Measurements from ENCODE around the gene LRCH1.

Gene LRCH1

GRCh38 chr13:46641274-46642081 is 88.5 kb downstream of the LRCH1 start:
- DNase-seq, result no peak

DNA sequence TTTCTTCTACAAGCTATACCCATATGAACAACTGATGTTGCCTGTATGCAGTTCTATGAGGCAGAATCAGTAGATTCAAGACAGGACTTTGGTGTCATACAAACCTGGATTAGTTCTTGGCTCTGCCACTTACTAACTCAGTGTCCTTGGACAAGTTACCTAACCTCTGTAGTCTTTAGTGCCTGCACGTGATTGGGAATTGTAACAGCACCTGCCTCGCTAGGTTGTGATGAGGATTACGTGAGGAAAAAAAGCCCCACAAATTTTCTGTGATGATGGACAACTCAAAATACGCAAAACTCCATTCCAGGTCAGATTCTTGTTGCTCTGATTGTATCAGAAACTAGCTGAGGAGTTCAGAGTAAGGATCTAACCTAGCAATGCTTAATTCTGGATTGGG is 89.3 kb downstream of the LRCH1 start:
- DNase-seq, result no peak

DNA sequence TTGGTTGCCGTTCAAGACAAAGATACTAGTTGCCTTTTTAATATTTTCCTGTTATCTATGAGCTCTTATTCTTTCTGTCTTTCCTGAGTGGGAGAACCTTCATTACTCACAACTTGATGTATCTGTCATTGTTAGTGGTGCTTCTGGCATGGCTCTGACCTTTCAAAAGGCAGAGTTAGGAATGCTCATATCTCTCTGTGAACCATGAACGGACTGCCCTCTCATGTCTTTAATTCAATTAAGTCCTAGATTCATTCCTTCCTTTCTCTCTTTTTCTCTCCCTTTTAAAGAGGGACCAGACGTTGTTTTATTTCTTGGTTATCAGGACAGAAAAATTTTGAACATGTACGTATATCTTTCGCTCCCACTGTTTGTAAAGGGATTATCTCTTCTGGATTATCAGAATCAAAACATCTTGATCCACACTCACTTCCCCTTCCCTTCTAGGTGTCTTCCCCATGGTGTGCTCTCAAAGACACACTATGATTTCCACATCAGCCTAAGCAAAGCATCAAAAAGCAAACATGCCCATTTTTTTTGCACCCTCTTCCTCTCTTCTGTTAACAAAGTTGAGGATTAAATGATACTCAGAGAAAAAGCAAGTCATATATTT is 90.3 kb downstream of the LRCH1 start:
- no peak for DNase-seq

GRCh38 chr13:46644816-46645215 is 91.8 kb downstream of the LRCH1 start:
- DNase-seq, result no peak

DNA sequence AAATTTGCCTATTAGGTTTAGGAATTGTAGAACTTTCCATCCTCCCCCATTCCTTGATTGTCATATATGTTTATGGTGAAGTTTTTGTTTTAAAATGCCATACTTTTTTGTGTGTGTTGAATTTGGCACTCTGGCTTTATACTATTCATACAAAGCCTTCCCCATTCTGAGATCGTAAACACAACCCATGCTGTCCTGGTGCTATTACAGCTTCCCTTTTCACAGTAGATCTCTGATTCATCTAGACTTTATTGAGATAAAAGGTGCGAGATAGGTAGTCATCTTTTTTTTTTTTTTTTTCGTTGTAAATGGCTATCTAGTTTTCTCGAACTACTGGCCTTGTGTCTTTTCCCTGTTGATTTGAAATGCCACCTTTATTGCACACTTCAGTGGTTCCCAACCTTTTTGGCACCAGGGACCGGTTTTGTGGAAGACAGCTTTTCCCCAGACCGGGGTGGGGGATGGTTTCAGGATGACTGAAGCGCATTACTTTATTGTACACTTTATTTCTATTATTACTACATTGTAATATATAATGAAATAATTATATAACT is 94.6 kb downstream of the LRCH1 start:
- no peak for DNase-seq

GRCh38 chr13:46648166-46648607 is 95.2 kb downstream of the LRCH1 start:
- DNase-seq, result no peak

GRCh38 chr13:46649816-46650215 is 96.8 kb downstream of the LRCH1 start:
- DNase-seq, result no peak

DNA sequence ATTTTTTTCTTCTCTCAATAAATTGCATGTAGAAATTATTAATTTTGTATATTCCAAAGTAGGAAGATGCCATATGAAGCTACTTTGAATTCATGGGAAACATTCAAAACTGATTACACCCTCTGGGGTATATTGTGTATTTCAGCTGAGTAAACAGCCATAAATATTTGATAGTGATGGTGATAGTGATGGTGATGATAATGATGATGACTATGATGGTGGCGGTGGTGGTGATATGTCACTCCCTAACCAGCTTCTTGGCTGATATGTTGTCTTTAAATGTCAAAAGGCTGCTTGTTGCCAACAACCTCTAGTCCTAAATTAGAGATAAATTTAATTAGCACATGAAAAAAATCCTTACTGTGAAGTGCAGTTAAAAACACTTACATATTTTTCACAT is 102.0 kb downstream of the LRCH1 start:
- DNase-seq, result no peak

DNA sequence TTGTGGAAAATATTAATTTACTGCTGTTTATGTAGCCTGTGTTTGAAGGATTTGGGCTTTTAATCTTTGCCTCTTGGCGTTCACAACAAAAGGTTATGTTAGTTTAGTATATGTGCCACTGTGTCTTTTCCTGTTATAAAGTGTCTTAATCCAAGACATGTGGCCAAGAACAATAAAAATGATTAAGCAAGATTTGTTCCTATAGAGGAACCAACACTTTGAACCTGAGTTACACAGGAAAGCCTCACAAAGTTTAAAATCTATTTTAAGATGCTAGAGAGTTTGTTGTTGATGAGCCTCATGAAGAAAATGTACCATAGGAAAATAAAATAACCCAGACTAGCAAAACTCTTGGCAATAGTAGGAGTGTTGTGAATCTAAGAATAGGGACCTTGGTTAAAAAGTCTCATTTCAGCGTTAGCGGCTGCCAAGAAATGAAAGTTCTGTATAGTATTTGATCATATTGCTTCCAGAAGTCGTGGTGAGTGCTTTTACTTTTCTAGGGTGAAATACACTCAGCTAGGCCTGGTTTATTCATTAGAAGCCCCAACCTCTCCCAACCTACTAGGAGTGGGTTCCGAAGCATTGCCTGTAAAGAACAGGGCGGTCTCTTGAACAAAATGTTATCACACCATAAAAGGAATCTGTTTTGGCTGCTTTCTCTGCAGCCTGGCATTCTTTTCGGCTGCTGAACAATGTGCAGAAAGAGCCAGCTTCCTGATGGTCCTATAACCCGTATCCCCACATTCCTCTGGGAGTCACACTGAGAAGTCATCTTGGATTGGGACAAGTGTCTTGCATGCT is 102.6 kb downstream of the LRCH1 start:
- no peak for DNase-seq

GRCh38 chr13:46656786-46657185 is 103.8 kb downstream of the LRCH1 start:
- DNase-seq, result no peak

DNA sequence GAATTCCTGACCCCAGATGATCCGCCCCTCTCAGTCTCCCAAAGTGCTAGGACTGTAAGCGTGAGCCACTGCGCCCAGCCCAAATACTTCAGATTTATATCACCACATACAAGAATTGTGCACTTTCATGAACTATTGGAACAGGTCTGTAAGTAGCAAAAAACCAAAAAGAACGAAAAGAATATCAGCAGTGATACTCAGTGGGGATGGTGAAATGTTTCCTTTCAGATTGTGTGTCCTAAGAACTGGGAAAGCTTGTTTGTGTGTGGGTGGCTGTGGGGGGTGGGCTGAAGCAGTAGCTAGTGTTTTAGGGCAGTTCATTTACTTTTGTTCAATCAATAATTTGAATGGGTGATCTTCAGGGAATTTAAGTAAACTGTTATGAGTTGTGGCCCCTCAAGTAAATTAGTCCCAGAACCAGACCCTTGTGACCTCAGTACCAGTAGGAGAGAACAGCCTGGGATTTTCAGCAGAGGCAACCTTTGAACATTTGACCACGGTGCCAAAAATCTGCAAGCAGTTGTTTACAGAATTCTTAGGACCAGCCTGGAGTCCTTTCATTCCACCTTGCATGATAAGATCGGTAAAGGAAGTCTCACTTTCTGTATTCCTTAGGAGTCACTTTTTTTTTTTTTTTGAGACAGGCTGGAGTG is 106.6 kb downstream of the LRCH1 start:
- no peak for DNase-seq

GRCh38 chr13:46660416-46660815 is 107.4 kb downstream of the LRCH1 start:
- DNase-seq, result no peak

DNA sequence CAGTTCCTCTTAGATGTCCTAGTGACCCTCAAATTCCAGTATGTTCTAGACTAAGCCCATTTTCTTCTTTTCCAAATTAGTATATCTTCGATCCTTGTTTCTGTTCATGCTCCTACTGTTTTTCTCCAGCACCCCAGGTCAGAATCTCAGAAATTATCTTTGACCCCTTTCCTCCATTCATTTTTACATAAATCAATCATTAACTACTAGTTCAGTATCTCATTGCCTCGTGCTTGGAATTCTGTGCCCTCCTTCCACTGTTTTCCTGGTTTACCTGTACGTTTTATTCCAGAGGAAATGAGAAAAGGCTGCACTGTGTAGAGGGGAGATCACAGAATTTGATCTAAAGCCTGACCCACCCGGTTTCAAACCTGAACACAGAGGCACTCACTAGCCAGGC is 107.9 kb downstream of the LRCH1 start:
- no peak for DNase-seq

- no peak for DNase-seq
Observed at GRCh38 chr13:46662690-46663089, 109.7 kb downstream of the LRCH1 start.

GRCh38 chr13:46663206-46664037 is 110.5 kb downstream of the LRCH1 start:
- DNase-seq, result no peak

DNA sequence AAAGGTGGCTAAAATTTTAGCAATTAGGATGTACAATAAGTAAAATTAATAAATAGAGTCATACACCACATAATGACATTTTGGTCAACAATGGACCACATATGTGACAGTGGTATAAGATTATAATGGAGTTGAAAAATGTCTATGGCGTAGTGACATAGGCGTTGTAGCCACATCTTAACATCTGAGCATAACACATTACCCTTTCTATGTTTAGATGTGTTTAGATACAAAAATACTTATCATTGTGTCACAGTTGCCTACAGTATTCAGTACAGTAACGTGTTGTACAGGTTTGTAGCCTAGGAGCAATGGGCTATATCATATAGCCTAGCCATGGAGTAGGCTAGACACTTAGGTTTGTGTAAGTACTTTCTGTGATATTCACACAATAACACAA is 111.2 kb downstream of the LRCH1 start:
- DNase-seq, result no peak

- DNase-seq, result no peak
Observed at GRCh38 chr13:46665248-46665632, 112.3 kb downstream of the LRCH1 start.

DNA sequence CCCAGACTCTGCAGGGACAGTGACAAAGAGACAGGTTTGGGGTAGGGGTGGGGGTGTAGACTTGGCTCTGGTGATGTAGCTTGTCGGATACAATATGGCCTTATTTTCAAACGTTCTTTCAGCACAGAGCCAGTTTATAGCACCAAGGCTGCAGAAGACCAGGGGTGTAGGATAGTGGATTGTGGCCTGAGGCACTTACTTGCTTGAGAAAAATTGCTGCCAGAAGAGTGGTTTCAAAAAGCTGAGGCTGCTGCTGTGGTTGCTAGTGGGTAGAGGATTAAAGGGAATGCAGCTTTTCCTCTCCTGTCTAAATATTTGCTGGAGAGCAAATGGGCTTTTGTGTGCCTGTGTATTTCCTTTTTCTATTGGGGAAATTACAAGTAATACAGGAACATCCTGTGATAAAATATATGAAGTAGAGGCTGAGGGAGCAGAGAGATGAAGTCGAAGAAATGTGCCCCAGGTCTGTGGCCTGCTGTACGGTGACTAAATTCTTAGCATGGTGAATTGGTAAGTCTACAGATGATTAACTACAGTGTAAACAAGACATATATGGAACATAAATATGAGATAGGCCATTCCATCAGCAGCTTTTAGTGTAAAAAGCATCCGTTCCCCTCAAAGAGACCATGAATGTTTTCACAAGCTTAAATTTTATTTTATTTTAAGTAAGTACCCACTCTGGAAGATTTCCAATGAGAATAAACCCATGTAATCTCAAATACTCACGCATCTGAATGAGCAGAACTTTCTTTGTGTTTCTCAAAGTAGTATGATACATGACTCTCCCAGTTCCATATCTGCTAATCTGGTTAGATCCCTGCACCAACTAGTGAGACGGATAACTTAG is 112.9 kb downstream of the LRCH1 start:
- no peak for DNase-seq

DNA sequence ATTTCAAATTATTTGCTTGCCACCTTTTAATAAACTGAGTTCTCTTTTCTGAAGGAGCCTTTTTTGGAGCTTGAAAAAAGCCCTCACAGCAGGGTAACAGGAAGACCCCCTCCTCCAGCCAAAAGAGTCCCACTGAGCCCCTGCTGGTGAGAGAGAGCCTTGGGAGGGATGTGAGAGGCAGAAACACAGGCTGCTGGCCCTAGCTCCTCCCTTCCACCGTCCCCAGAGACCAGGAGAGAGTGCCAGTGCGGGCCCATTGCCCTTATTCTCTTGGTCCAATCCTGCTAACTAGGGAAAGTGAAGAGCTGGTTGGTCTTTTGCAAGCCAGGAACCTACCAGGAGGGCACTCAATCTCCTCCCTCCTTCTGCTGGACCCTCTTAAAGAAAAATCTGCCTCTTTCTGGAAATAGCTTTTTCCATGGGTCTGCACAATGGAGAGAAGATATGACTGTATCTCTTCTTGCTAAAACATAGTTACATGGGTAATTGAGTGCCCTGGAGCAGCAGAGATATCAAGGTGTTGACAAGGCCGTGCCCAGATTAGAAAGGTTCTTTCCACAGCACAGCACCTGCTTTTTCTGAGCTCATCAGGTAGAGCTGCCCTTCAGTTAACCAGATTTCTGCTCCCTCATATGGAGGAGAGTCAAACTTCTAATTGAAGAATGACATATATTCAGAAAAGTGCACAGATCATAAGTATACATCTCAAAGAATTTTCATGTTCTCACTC is 113.9 kb downstream of the LRCH1 start:
- DNase-seq, result no peak

DNA sequence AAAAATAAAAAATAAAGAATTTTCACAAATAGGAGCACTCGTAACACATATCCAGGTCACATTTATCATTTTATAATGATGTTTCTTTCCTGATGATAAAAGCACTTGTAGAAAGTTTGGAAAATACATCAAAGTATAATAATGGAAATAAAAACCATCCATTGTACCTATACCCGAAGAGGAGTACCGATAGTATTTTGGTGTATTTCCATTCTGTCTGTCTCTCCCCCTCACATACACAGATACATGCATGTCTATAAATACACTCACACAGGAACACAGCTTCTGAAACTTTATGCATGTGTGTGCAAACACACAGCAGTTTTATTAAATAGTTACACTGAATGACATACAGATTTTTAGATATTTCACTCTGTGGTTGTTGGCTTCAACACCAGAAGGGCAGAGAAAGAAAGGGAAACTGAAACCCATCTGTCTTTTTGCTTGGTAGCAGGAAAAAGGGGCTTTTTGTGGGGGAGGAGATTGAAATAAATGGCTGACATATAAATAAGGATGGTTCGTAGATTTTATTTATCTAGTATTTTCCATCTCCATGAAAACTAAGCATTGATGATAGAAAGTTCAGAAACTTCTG is 114.8 kb downstream of the LRCH1 start:
- DNase-seq, result no peak
